HG03064 (cell line): ENCODE data around the gene FAM221B.

Source experiments
- ATAC-seq: cut with Tn5 transposase; IDR thresholded peaks from one replicate; pipeline ENCODE4 v1.9.1; 2021; ENCODE audit warnings: low read depth; ENCODE audit not compliant: unreplicated experiment

Gene FAM221B

GRCh38 chr9:35793461-35793860 lies 35.1 kb downstream of the FAM221B start:
- no peak for ATAC-seq

GRCh38 chr9:35792826-35793225 lies 35.7 kb downstream of the FAM221B start:
- no peak for ATAC-seq

GRCh38 chr9:35792024-35792813 lies 36.3 kb downstream of the FAM221B start:
- no peak for ATAC-seq

- ATAC-seq: no peak
These were observed 37.1 kb downstream of the FAM221B start, which contains the start of gene NPR2 for GRCh38 chr9:35791297-35791921. NPR2 (plus strand) TSS chr9:35791591; CDS start chr9:35792409, 818 bp downstream.

GRCh38 chr9:35790385-35791296 lies 37.9 kb downstream of the FAM221B start:
- no peak for ATAC-seq

- ATAC-seq: no peak
These were observed 38.5 kb downstream of the FAM221B start for GRCh38 chr9:35790025-35790384.

GRCh38 chr9:35789541-35789940 lies 39.0 kb downstream of the FAM221B start:
- no peak for ATAC-seq

GRCh38 chr9:35783418-35783817 lies 45.1 kb downstream of the FAM221B start:
- no peak for ATAC-seq

- no peak for ATAC-seq
These were observed 47.5 kb downstream of the FAM221B start for GRCh38 chr9:35781066-35781465.

GRCh38 chr9:35778496-35778895 lies 50.0 kb downstream of the FAM221B start:
- no peak for ATAC-seq

GRCh38 chr9:35776018-35776417 lies 52.5 kb downstream of the FAM221B start:
- ATAC-seq: no peak

- ATAC-seq: no peak
These were observed 53.5 kb downstream of the FAM221B start for GRCh38 chr9:35774907-35775635.

GRCh38 chr9:35771943-35772342 lies 56.6 kb downstream of the FAM221B start:
- ATAC-seq: no peak

GRCh38 chr9:35771534-35771933 lies 57.0 kb downstream of the FAM221B start:
- no peak for ATAC-seq

GRCh38 chr9:35771075-35771433 lies 57.5 kb downstream of the FAM221B start:
- no peak for ATAC-seq

- no peak for ATAC-seq
These were observed 58.8 kb downstream of the FAM221B start for GRCh38 chr9:35769763-35770162.

- ATAC-seq: no peak
These were observed 61.1 kb downstream of the FAM221B start for GRCh38 chr9:35767458-35767857.

- ATAC-seq: no peak
These were observed 61.5 kb downstream of the FAM221B start for GRCh38 chr9:35766997-35767396.
